ENCODE data around the gene GLI3. TPM values are rescaled to one million over a fixed set of nuclear protein-coding genes. Genes with fewer than 3 reads are reported as not detected.

Gene GLI3
- total and polyA plus RNA-seq, 10 donors: 0.17 to 9.2 (median 1.8) TPM

- Histone ChIP-seq H3K27me3 (replicated peaks in 1 of 7) (no peaks in the 10 kb centered on the region), H3K4me1 (no peaks in the 10 kb centered on the region), H3K4me3 (no peak overlapping the region), H3K9me3 (no peaks in the 10 kb centered on the region), H3K27ac (no peak overlapping the region), H3K36me3 (no peaks in the 10 kb centered on the region)
- WGBS, 5 donors: 54 to 83% (median 70%) methylated on average over 7 of the region's 7 CpGs
- intact Hi-C loops (cut with DNase I; ENCODE audit: low total_unique reads): no loop called here
- no peak for DNase-seq
- no peak for TF ChIP-seq CTCF (IDR thresholded peaks at IDR 0.05 in 8 of 11, conservative IDR thresholded peaks at IDR 0.05 in 3 of 11)
- TF ChIP-seq POLR2A (IDR thresholded peaks at IDR 0.05): no peak
- no peak for TF ChIP-seq POLR2AphosphoS5 (IDR thresholded peaks at IDR 0.05)
Measured at GRCh38 chr7:42095791-42096190, 141.2 kb downstream of the GLI3 start.

- H3K27ac ChIP-seq: no peak overlapping the region
- no peaks in the 10 kb centered on the region for H3K36me3 ChIP-seq
- no peaks in the 10 kb centered on the region for H3K27me3 ChIP-seq (replicated peaks in 1 of 7)
- DNase-seq: no peak
- no peaks in the 10 kb centered on the region for H3K9me3 ChIP-seq
- H3K4me1 ChIP-seq: no peaks in the 10 kb centered on the region
- TF ChIP-seq POLR2A (IDR thresholded peaks at IDR 0.05): no peak
- no peak for TF ChIP-seq CTCF (IDR thresholded peaks at IDR 0.05 in 8 of 11, conservative IDR thresholded peaks at IDR 0.05 in 3 of 11)
- no peak overlapping the region for H3K4me3 ChIP-seq
- intact Hi-C loops (cut with DNase I; ENCODE audit: low total_unique reads): no loop called here
- WGBS, 5 donors: 64 to 80% (median 76%) methylated on average over 2 of the region's 2 CpGs
Measured at GRCh38 chr7:42093349-42093905, 143.6 kb downstream of the GLI3 start.

DNA sequence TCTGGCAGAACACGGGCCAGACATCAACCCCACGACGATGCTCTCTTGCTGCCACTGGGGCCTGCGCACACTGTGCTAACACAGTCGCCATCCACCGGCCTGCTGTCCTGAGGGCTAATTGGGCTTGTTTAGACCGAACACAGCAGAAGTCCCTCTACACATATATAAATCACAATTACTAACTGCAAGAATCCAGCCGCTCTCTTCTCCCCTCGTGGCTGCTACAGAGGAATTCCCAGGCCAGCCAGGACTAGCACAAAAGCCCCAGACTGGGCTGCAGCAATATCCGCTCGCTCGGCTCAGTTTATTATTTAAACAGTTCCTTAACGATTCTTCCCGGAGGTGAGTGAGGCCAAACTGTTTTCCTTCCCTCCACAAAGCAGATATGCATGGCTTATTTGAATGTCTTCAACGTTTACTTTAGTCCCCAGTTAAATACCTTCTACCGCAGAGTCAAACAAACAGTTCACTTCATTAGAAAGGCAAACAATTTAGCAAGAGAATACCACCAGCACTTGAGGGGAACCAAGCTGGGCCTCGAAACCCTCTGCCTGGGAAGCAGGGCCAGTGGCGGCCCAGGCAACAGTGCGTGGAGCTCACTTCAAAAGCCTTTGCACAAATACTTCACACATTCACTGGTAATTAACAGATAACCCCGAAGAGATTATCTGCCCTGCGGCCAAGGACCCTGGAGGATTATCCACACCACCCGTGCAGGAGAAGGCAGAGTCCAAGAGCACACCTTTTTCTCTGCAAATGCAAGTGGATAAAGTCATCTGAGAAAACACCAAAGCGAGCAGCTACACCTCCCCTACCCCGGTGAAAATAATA lies 145.3 kb downstream of the GLI3 start:
- intact Hi-C loops (cut with DNase I; ENCODE audit: low total_unique reads): no loop called here
- Histone ChIP-seq H3K36me3 (no peaks in the 10 kb centered on the region), H3K9me3 (no peaks in the 10 kb centered on the region), H3K27ac (no peak overlapping the region), H3K27me3 (replicated peaks in 1 of 7) (no peaks in the 10 kb centered on the region), H3K4me1 (no peaks in the 10 kb centered on the region), H3K4me3 (no peak overlapping the region)
- no peak for TF ChIP-seq POLR2A (IDR thresholded peaks at IDR 0.05)
- WGBS, 5 donors: 81 to 86% (median 86%) methylated on average over 24 of the region's 24 CpGs
- no peak for DNase-seq

GRCh38 chr7:42090806-42091205 lies 146.2 kb downstream of the GLI3 start:
- no peak overlapping the region for H3K27ac ChIP-seq
- TF ChIP-seq POLR2A (IDR thresholded peaks at IDR 0.05) (no peak), CTCF (IDR thresholded peaks at IDR 0.05 in 8 of 11, conservative IDR thresholded peaks at IDR 0.05 in 3 of 11) (no peak), POLR2AphosphoS5 (IDR thresholded peaks at IDR 0.05) (no peak)
- H3K4me3 ChIP-seq: no peak overlapping the region
- no peaks in the 10 kb centered on the region for H3K4me1 ChIP-seq
- no peaks in the 10 kb centered on the region for H3K36me3 ChIP-seq
- no peaks in the 10 kb centered on the region for H3K27me3 ChIP-seq (replicated peaks in 1 of 7)
- intact Hi-C loops (cut with DNase I; ENCODE audit: low total_unique reads): no loop called here
- WGBS, 5 donors: 84 to 99% (median 91%) methylated on average over 5 of the region's 5 CpGs
- DNase-seq: no peak
- H3K9me3 ChIP-seq: no peaks in the 10 kb centered on the region

Data from spleen (tissue), 11 donors.